Measurements from ENCODE around the gene COL27A1. TPM values are rescaled to one million over a fixed set of nuclear protein-coding genes. Genes with fewer than 3 reads are reported as not detected.
A peak's percentile ranks its signal among the peaks of the same experiment; 100 is the strongest.

The COL27A1 gene
- total and polyA plus RNA-seq, 4 donors = 10.9 to 25.6 (median 17.4) TPM

DNA sequence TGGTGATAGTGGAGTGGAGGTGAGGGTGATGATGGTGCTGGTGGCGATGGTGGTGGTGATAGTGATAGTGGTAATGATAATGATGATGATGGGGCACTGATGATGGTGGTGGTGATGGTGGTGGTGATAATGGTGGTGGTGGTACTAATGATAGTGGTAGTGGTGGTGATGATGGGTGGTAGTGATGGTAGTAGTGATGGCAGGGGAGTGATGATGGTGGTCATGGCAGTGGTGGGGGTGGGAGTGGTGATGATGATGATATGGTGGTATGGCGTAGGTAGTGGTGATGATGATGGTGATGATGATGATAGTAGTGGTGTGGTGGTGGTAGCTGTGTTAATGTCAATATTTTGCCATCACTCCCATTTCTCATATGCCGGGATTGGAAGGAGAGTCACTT lies 123.0 kb downstream of the COL27A1 start:
- H3K36me3 ChIP-seq (ENCODE audit: control insufficient read depth in 4 of 4, insufficient read depth in 4 of 4, low read length in 4 of 4) = peaks cover 0 to 27% (median 10%) of the 10 kb centered on the region in 4 donors
- TF ChIP-seq, protein P1, sequence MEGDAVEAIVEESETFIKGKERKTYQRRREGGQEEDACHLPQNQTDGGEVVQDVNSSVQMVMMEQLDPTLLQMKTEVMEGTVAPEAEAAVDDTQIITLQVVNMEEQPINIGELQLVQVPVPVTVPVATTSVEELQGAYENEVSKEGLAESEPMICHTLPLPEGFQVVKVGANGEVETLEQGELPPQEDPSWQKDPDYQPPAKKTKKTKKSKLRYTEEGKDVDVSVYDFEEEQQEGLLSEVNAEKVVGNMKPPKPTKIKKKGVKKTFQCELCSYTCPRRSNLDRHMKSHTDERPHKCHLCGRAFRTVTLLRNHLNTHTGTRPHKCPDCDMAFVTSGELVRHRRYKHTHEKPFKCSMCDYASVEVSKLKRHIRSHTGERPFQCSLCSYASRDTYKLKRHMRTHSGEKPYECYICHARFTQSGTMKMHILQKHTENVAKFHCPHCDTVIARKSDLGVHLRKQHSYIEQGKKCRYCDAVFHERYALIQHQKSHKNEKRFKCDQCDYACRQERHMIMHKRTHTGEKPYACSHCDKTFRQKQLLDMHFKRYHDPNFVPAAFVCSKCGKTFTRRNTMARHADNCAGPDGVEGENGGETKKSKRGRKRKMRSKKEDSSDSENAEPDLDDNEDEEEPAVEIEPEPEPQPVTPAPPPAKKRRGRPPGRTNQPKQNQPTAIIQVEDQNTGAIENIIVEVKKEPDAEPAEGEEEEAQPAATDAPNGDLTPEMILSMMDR (IDR thresholded peaks at IDR 0.05; ENCODE audit: control extremely low read depth, extremely low read depth) = no peak
- H3K9me3 ChIP-seq (ENCODE audit: control insufficient read depth in 4 of 4, insufficient read depth in 3 of 4, low read length in 3 of 4) = no peaks in the 10 kb centered on the region
- no peak overlapping the region for H3K4me3 ChIP-seq
- H3K4me1 ChIP-seq (ENCODE audit: control insufficient read depth in 5 of 5, insufficient read depth in 5 of 5, low read length in 5 of 5) = peaks cover 0 to 11% (median 0%) of the 10 kb centered on the region in 5 donors
- no peak for ATAC-seq (ENCODE audit: insufficient read depth, low FRiP score)
- H3K9ac ChIP-seq (ENCODE audit: insufficient read depth in 1 of 2, low read length in 2 of 2) = no peak overlapping the region
- H3K27me3 ChIP-seq (ENCODE audit: control insufficient read depth in 3 of 3, insufficient read depth in 3 of 3, low read length in 2 of 3) = no peaks in the 10 kb centered on the region
- H3K27ac ChIP-seq (ENCODE audit: low read depth in 1 of 2, low read length in 1 of 2) = no peak overlapping the region
- 83 to 87% methylated on average over 3 of the region's 3 CpGs for WGBS, 2 donors
- peak in 1 of 3 donors; percentile 4 for DNase-seq

DNA sequence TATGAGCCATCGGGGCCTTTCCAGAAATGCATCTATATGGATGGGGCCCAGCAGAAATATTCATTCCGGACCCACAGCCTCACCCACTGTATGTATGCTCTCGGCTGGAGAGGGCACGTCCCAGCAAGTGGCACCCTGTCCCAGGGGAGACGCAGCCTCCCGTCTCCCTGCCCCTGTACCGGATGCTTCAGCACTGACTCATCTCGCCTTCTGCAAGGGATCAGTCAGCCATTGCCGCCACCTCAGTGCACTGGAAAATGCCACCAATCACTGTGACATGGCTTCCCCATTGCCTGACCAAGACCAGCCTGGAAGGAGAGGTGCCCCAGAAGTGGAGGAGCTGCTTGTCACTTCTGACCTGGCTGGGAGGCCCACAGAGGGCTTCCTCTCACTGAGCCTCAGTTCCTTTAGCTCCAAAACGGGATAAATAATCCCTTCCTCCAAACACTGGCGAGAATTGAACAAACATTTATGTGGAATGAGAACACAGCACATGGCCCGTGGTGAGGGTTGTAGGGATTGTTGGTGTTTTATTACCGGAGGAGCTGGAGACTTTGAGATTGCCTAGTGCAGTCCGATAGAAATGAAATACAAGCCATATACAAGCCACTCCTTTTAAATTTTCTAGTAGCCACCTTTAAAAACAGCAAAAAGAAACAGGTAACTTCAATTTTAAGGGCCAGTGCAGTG lies 123.7 kb downstream of the COL27A1 start:
- no peaks in the 10 kb centered on the region for H3K9me3 ChIP-seq (ENCODE audit: control insufficient read depth in 4 of 4, insufficient read depth in 3 of 4, low read length in 3 of 4)
- no peak overlapping the region for H3K27ac ChIP-seq (ENCODE audit: low read depth in 1 of 2, low read length in 1 of 2)
- TF ChIP-seq, protein P1 (IDR thresholded peaks at IDR 0.05; ENCODE audit: control extremely low read depth, extremely low read depth) = no peak
- H3K4me3 ChIP-seq = no peak overlapping the region
- peak in 1 of 3 donors; percentile 6 for DNase-seq
- H3K4me1 ChIP-seq (ENCODE audit: control insufficient read depth in 5 of 5, insufficient read depth in 5 of 5, low read length in 5 of 5) = peaks cover 0 to 11% (median 0%) of the 10 kb centered on the region in 5 donors
- no peaks in the 10 kb centered on the region for H3K27me3 ChIP-seq (ENCODE audit: control insufficient read depth in 3 of 3, insufficient read depth in 3 of 3, low read length in 2 of 3)
- no peak overlapping the region for H3K9ac ChIP-seq (ENCODE audit: insufficient read depth in 1 of 2, low read length in 2 of 2)
- ATAC-seq (ENCODE audit: insufficient read depth, low FRiP score) = no peak
- 83 to 88% methylated on average over 14 of the region's 14 CpGs for WGBS, 2 donors
- H3K36me3 ChIP-seq (ENCODE audit: control insufficient read depth in 4 of 4, insufficient read depth in 4 of 4, low read length in 4 of 4) = peaks cover 0 to 27% (median 10%) of the 10 kb centered on the region in 4 donors

DNA sequence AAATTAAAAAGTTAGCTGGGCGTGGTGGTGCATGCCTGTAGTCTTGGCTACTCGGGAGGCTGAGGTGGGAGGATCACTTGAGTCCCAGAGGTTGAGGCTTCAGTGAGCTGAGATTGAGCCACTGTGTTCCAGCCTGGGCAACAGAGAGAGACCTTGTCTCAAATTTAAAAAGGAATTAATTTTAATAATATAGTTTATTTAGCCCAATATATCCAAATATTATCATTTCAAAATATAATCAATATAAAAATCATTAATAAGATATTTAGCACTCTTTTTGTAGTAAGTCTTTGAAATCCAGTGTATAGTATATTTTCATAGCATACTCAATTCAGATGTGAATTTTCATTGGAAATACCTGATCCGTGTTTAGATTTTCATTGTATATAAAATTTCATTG lies 124.4 kb downstream of the COL27A1 start:
- 95% methylated on average over 3 of the region's 3 CpGs for WGBS, 2 donors
- H3K4me3 ChIP-seq = no peak overlapping the region
- ATAC-seq (ENCODE audit: insufficient read depth, low FRiP score) (no peak), DNase-seq (no peak)
- TF ChIP-seq, protein P1 (IDR thresholded peaks at IDR 0.05; ENCODE audit: control extremely low read depth, extremely low read depth) = no peak
- peaks cover 0 to 11% (median 0%) of the 10 kb centered on the region in 5 donors for H3K4me1 ChIP-seq (ENCODE audit: control insufficient read depth in 5 of 5, insufficient read depth in 5 of 5, low read length in 5 of 5)
- no peak overlapping the region for H3K9ac ChIP-seq (ENCODE audit: insufficient read depth in 1 of 2, low read length in 2 of 2)
- H3K27me3 ChIP-seq (ENCODE audit: control insufficient read depth in 3 of 3, insufficient read depth in 3 of 3, low read length in 2 of 3) = no peaks in the 10 kb centered on the region
- no peak overlapping the region for H3K27ac ChIP-seq (ENCODE audit: low read depth in 1 of 2, low read length in 1 of 2)
- H3K36me3 ChIP-seq (ENCODE audit: control insufficient read depth in 4 of 4, insufficient read depth in 4 of 4, low read length in 4 of 4) = peaks cover 0 to 27% (median 13%) of the 10 kb centered on the region in 4 donors
- H3K9me3 ChIP-seq (ENCODE audit: control insufficient read depth in 4 of 4, insufficient read depth in 3 of 4, low read length in 3 of 4) = no peaks in the 10 kb centered on the region

All from lung (tissue), 12 donors.